ENCODE results near the gene VWF.

Gene VWF

GRCh38 chr12:5969156-5969973 lies 155.1 kb downstream of the VWF start:
- no peak for TF ChIP-seq GABPA (IDR thresholded peaks at IDR 0.05; ENCODE audit: low read depth)
- no peak for TF ChIP-seq POLR2AphosphoS5 (IDR thresholded peaks at IDR 0.05; ENCODE audit: low read depth)
- no peak for TF ChIP-seq CTCF (IDR thresholded peaks at IDR 0.05; ENCODE audit: insufficient read depth, low read length)
- Histone ChIP-seq H3K27ac (replicated peaks) (no peak overlapping the region), H3K4me3 (replicated peaks; ENCODE audit: insufficient read depth, low read length) (no peak overlapping the region), H3K27me3 (ENCODE audit: insufficient read depth, poor library complexity, severe bottlenecking) (no peaks in the 10 kb centered on the region)
- no peak for DNase-seq (ENCODE audit: low read depth in 1 of 2, low spot score in 1 of 2)

- DNase-seq (ENCODE audit: low read depth in 1 of 2, low spot score in 1 of 2): no peak
- H3K27me3 ChIP-seq (ENCODE audit: insufficient read depth, poor library complexity, severe bottlenecking): no peaks in the 10 kb centered on the region
- no peak overlapping the region for H3K4me3 ChIP-seq (replicated peaks; ENCODE audit: insufficient read depth, low read length)
- no peak overlapping the region for H3K27ac ChIP-seq (replicated peaks)
- TF ChIP-seq CTCF (IDR thresholded peaks at IDR 0.05; ENCODE audit: insufficient read depth, low read length) (no peak), GABPA (IDR thresholded peaks at IDR 0.05; ENCODE audit: low read depth) (no peak), POLR2AphosphoS5 (IDR thresholded peaks at IDR 0.05; ENCODE audit: low read depth) (no peak), REST (IDR thresholded peaks at IDR 0.05; ENCODE audit: insufficient replicate concordance, low read depth) (no peak), SPI1 (IDR thresholded peaks at IDR 0.05; ENCODE audit: borderline replicate concordance, low read depth) (no peak)
Measured at GRCh38 chr12:5967645-5968415, 156.6 kb downstream of the VWF start.

- no peaks in the 10 kb centered on the region for H3K27me3 ChIP-seq (ENCODE audit: insufficient read depth, poor library complexity, severe bottlenecking)
- H3K27ac ChIP-seq (replicated peaks): no peak overlapping the region
- H3K4me3 ChIP-seq (replicated peaks; ENCODE audit: insufficient read depth, low read length): no peak overlapping the region
- no peak for DNase-seq (ENCODE audit: low read depth in 1 of 2, low spot score in 1 of 2)
- no peak for TF ChIP-seq GABPA (IDR thresholded peaks at IDR 0.05; ENCODE audit: low read depth)
- TF ChIP-seq REST (IDR thresholded peaks at IDR 0.05; ENCODE audit: insufficient replicate concordance, low read depth): no peak
Measured at GRCh38 chr12:5966486-5967095, 157.9 kb downstream of the VWF start.

- no peak for TF ChIP-seq POLR2AphosphoS5 (IDR thresholded peaks at IDR 0.05; ENCODE audit: low read depth)
- peak; percentile 83 for TF ChIP-seq CTCF (IDR thresholded peaks at IDR 0.05; ENCODE audit: insufficient read depth, low read length)
- Histone ChIP-seq H3K4me3 (replicated peaks; ENCODE audit: insufficient read depth, low read length) (no peak overlapping the region), H3K27ac (replicated peaks) (no peak overlapping the region), H3K27me3 (ENCODE audit: insufficient read depth, poor library complexity, severe bottlenecking) (no peaks in the 10 kb centered on the region)
- DNase-seq (ENCODE audit: low read depth in 1 of 2, low spot score in 1 of 2): peak in 1 of 2 experiments; percentile 30
Measured at GRCh38 chr12:5965950-5966383, 158.5 kb downstream of the VWF start.
